HL-60 (cell line): ENCODE data around the gene MAF.

Experiments
- DNase-seq, 2 experiments: peaks; one replicate each; pipeline ENCODE4 v3.0.0-alpha.2; 2010 to 2020; ENCODE audit warnings: low read depth in 1 of 2, low spot score in 1 of 2
- H3K27ac ChIP-seq: fragments of 250-450 bp; sonication (Bioruptor Pico); replicated peaks from 2 replicates; pipeline ENCODE4 v1.5.1; 2020; ENCODE audit warnings: mild to moderate bottlenecking, moderate library complexity
- H3K27me3 ChIP-seq: fragments of 250-450 bp; sonication (Bioruptor Pico); 2 replicates; pipeline ENCODE4 v1.5.1; 2021; ENCODE audit warnings: mild to moderate bottlenecking, moderate library complexity; ENCODE audit not compliant: insufficient read depth, poor library complexity, severe bottlenecking
- H3K4me3 ChIP-seq: replicated peaks from 2 replicates; pipeline ENCODE4 v1.5.1; 2011; ENCODE audit warnings: mild to moderate bottlenecking, control low read depth, low read length; ENCODE audit not compliant: insufficient read depth
- CTCF ChIP-seq: IDR thresholded peaks from one replicate; pipeline ENCODE4 v1.5.1; 2011; ENCODE audit warnings: low read length, control low read depth, inconsistent platforms; ENCODE audit not compliant: insufficient read depth
- GABPA ChIP-seq: IDR thresholded peaks from 2 replicates; pipeline ENCODE4 v1.6.1; 2012; ENCODE audit warnings: low read depth
- POLR2AphosphoS5 ChIP-seq: IDR thresholded peaks from 2 replicates; pipeline ENCODE4 v1.6.1; 2012; ENCODE audit warnings: low read depth
- REST ChIP-seq: IDR thresholded peaks from 2 replicates; pipeline ENCODE4 v1.6.1; 2012; ENCODE audit warnings: low read depth; ENCODE audit not compliant: insufficient replicate concordance
- SPI1 ChIP-seq: IDR thresholded peaks from 2 replicates; pipeline ENCODE4 v1.6.1; 2012; ENCODE audit warnings: low read depth, mild to moderate bottlenecking, borderline replicate concordance

The MAF gene

GRCh38 chr16:79564671-79565107, 35.8 kb downstream of the MAF start:
- Histone ChIP-seq H3K4me3 (no peak overlapping the region), H3K27ac (no peak overlapping the region), H3K27me3 (no peaks in the 10 kb centered on the region)
- TF ChIP-seq SPI1, result no peak
- TF ChIP-seq POLR2AphosphoS5, result no peak
- TF ChIP-seq CTCF, result no peak
- no peak for TF ChIP-seq REST
- TF ChIP-seq GABPA, result no peak
- no peak for DNase-seq

- no peak overlapping the region for H3K27ac ChIP-seq
- no peak for TF ChIP-seq REST
- no peak for TF ChIP-seq SPI1
- TF ChIP-seq CTCF, result no peak
- TF ChIP-seq GABPA, result no peak
- TF ChIP-seq POLR2AphosphoS5, result no peak
- no peak overlapping the region for H3K4me3 ChIP-seq
- no peak for DNase-seq
- H3K27me3 ChIP-seq, result no peaks in the 10 kb centered on the region
Observed at GRCh38 chr16:79563921-79564320, 36.6 kb downstream of the MAF start.

DNA sequence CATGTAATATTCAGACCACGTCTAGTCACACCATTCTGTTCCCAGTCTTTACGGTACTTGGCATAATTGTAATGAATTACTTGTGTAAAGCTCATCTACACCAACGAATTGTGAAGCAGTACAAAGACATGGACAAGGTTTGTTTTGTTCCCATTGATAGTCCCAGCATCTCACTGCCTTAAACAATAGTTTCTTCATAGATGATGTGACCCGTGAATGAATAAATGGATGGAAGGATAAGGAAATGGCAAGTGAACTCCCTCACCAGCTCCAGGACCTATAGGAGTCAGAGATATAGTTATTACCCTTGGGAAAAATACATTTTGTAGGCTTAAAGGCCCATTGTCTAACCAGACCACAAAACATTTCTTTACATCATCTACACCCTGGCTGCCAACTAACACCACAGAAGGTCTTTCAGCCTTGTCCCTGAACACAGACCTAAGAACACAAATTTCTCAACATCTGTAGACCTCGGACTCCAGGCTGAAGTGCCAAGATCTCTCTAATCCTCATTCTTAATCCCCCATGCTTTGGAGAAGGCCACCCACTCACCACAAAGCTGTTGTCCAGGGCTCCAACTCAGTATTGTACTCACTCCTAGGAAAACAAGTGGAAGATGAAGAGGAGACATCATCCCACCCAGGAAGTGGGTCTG, 38.2 kb downstream of the MAF start:
- DNase-seq, result no peak
- TF ChIP-seq GABPA, result no peak

DNA sequence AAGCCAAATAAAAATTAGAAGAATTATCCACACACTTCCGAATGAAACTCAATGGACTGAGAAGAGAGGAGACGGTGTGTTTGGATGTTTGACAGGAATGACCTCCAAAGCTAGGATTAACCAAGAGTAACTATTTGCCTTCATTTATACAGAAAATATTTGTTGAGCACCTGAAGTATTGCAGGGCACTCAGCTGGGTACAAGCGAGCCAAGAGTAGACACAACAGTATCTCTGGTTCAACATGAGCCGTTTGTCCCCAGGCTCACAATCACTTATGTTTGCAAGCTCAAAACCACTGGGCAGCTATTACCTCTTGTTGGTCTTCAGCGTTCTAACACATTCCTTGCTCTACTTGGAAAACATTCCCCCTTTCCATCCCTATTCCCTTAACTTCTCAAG, 38.8 kb downstream of the MAF start:
- Histone ChIP-seq H3K4me3 (no peak overlapping the region), H3K27ac (no peak overlapping the region), H3K27me3 (no peaks in the 10 kb centered on the region)
- TF ChIP-seq GABPA, result no peak
- no peak for TF ChIP-seq POLR2AphosphoS5
- TF ChIP-seq REST, result no peak
- no peak for TF ChIP-seq CTCF
- TF ChIP-seq SPI1, result no peak
- no peak for DNase-seq

More for the DNA sequence above, 38.2 kb downstream of the MAF start:
- no peaks in the 10 kb centered on the region for H3K27me3 ChIP-seq
- no peak overlapping the region for H3K27ac ChIP-seq
- no peak overlapping the region for H3K4me3 ChIP-seq
